GM12878 (cell line): ENCODE measurements around the gene HSD11B1. TPM values are rescaled to one million over a fixed set of nuclear protein-coding genes. Genes with fewer than 3 reads are reported as not detected.

Experiments
- ATAC-seq: fragments of 200-7000 bp; cut with Tn5 transposase; 3 replicates; pipeline ENCODE4 v1.9.1; 2020; ENCODE audit warnings: mild to moderate bottlenecking, moderate library complexity
- BruUV-seq: library from RNA; stranded (reverse); fragments of 400-500 nt; replicated peaks from 2 replicates; lab custom pipeline; 2021; lab: Mats Ljungman, UMichigan
- CTCF ChIA-PET: fragments of 300-600 bp; sonication (Branson Sonifier 250); formaldehyde crosslinking; extraction: SDS; loops from one replicate; lab custom pipeline; 2021; ENCODE audit warnings: inconsistent platforms; lab: Yijun Ruan, JAX
- POLR2A ChIA-PET: fragments of 350-600 bp; formaldehyde crosslinking; extraction: SDS; loops from one replicate; lab custom pipeline; 2021; ENCODE audit warnings: inconsistent platforms; lab: Charles Lee
- RAD21 ChIA-PET: fragments of 300-600 bp; sonication (Branson Sonifier 250); formaldehyde crosslinking; loops from one replicate; lab custom pipeline; 2023; ENCODE audit warnings: antibody characterized with exemption; ENCODE audit not compliant: unreplicated experiment; lab: Charles Lee
- SMC1A ChIA-PET: fragments of 300-600 bp; sonication (Branson Sonifier 250); formaldehyde crosslinking; loops from one replicate; lab custom pipeline; 2023; ENCODE audit not compliant: unreplicated experiment, uncharacterized antibody; lab: Charles Lee
- DNase-seq: peaks from one replicate; pipeline ENCODE4 v3.0.0-alpha.2; 2011; ENCODE audit warnings: low read depth, low spot score
- FAIRE-seq: peaks from 3 replicates; lab custom pipeline; 2011; peaks lifted over from hg19 to GRCh38; lab: Jason Lieb, UNC
- H2AFZ ChIP-seq: 2 replicates; pipeline ENCODE4 v1.6.0; 2011; ENCODE audit warnings: low read depth, low read length, control low read depth; ENCODE audit not compliant: control insufficient read depth
- H3K27ac ChIP-seq: 2 replicates; pipeline ENCODE4 v1.5.1; 2011; ENCODE audit warnings: control low read depth; ENCODE audit not compliant: control insufficient read depth, insufficient read depth
- H3K27me3 ChIP-seq, 2 experiments: replicated peaks in 1 of 2; 2 replicates each; pipeline versions ENCODE4 v1.6.0 to v1.6.1; 2011; ENCODE audit warnings: low read length in 1 of 2; ENCODE audit not compliant: control insufficient read depth in 2 of 2, insufficient read depth in 2 of 2
- H3K36me3 ChIP-seq, 2 experiments: 2 replicates each; pipeline ENCODE4 v1.5.1; 2011; ENCODE audit warnings: low read length in 1 of 2; ENCODE audit not compliant: control insufficient read depth in 2 of 2, insufficient read depth in 2 of 2
- H3K4me1 ChIP-seq: 2 replicates; pipeline ENCODE4 v1.6.1; 2011; ENCODE audit warnings: mild to moderate bottlenecking, low read length, moderate library complexity, mixed read lengths; ENCODE audit not compliant: control insufficient read depth, insufficient read depth
- H3K4me2 ChIP-seq: 2 replicates; pipeline ENCODE4 v1.6.0; 2011; ENCODE audit warnings: control low read depth; ENCODE audit not compliant: control insufficient read depth, insufficient read depth
- H3K4me3 ChIP-seq: fragments of 200-600 bp; sonication (generic); 2 replicates; pipeline ENCODE4 v1.5.1; 2016
- H3K79me2 ChIP-seq: 2 replicates; pipeline ENCODE4 v1.6.0; 2011; ENCODE audit warnings: low read length; ENCODE audit not compliant: control insufficient read depth, insufficient read depth
- H3K9ac ChIP-seq: 2 replicates; pipeline ENCODE4 v1.8.0; 2011; ENCODE audit warnings: low read length, control low read depth, mixed read lengths; ENCODE audit not compliant: control insufficient read depth, insufficient read depth
- H3K9me3 ChIP-seq: replicated peaks from 3 replicates; pipeline ENCODE4 v1.5.1; 2011; ENCODE audit warnings: mild to moderate bottlenecking, low read length; ENCODE audit not compliant: control insufficient read depth, insufficient read depth
- H4K20me1 ChIP-seq: 2 replicates; pipeline ENCODE4 v1.6.0; 2011; ENCODE audit not compliant: control insufficient read depth, insufficient read depth
- CHD4 ChIP-seq: fragments of 200-600 bp; sonication (generic); IDR thresholded peaks from 2 replicates; pipeline ENCODE4 v1.6.1; 2016; ENCODE audit warnings: mild to moderate bottlenecking
- EGR1 ChIP-seq, 2 experiments: IDR thresholded peaks; 1 replicate in 1 of 2; 2 replicates in 1 of 2; pipeline ENCODE4 v1.6.1; 2011 to 2012; ENCODE audit warnings: low read depth in 2 of 2, low read length in 2 of 2, borderline replicate concordance in 1 of 2, mild to moderate bottlenecking in 1 of 2, moderate library complexity in 1 of 2
- ETV6 ChIP-seq, 2 experiments: fragments of 450-650 bp in 1 of 2; IDR thresholded peaks in 1 of 2; conservative IDR thresholded peaks in 1 of 2; 2 replicates each; pipeline ENCODE4 v1.6.1; 2014; ENCODE audit warnings: antibody characterized with exemption in 1 of 2, borderline replicate concordance in 1 of 2, low read depth in 1 of 2, mild to moderate bottlenecking in 1 of 2, moderate library complexity in 1 of 2
- JUND ChIP-seq: IDR thresholded peaks from 2 replicates; pipeline ENCODE4 v1.6.1; 2012; ENCODE audit warnings: low read depth, mild to moderate bottlenecking, low read length, improper control_type of control experiment, moderate library complexity
- SRF ChIP-seq, 2 experiments: IDR thresholded peaks; 2 replicates each; pipeline ENCODE4 v1.6.1; 2011; ENCODE audit warnings: low read depth in 2 of 2, low read length in 2 of 2, mild to moderate bottlenecking in 1 of 2, moderate library complexity in 1 of 2
- ZNF384 ChIP-seq: IDR thresholded peaks from 2 replicates; pipeline ENCODE4 v1.6.1; 2012; ENCODE audit warnings: low read depth, mild to moderate bottlenecking, low read length, improper control_type of control experiment, borderline replicate concordance
- WGBS: methylation state at CpG from one replicate; pipeline ENCODE4 v1.1.6; 2016; ENCODE audit warnings: low lambda C conversion rate; ENCODE audit not compliant: insufficient replicate concordance, insufficient coverage; ENCODE audit errors: missing lambda C conversion rate; 5-methylcytosine and 5-hydroxymethylcytosine counted together
- in situ Hi-C: fragments of 300-500 bp; cut with MboI; formaldehyde crosslinking; loops from 9 replicates; pipeline ENCODE4 v1.14.3; 2018; ENCODE audit warnings: mixed read lengths
- intact Hi-C: fragments of 100-400 bp; cut with micrococcal nuclease; formaldehyde crosslinking; loops from one replicate; pipeline ENCODE4 v1.14.2; 2022; ENCODE audit not compliant: unreplicated experiment
- polyA plus RNA-seq, 11 experiments: library from polyadenylated mRNA; depleted of rRNA in 4 of 11; unstranded in 6 of 11; stranded (reverse) in 5 of 11; fragments of >200 nt; fragmentation: Nextera tagmentation in 4 of 11; fragmentation: Illumina TruSeq in 1 of 11; extraction: Ambion mirVana in 4 of 11; extraction: Trizol in 1 of 11; gene quantifications; 1 replicate in 1 of 11; 2 replicates in 10 of 11; pipeline versions ENCODE4 v1.2.1 to v1.2.3, GENCODE V29; 2011 to 2016; ENCODE audit warnings: inconsistent platforms in 2 of 11, missing spikeins in 2 of 11, low read depth in 1 of 11
- total RNA-seq, 4 experiments: library from RNA; depleted of rRNA in 3 of 4; stranded (reverse); fragments of >200 nt in 3 of 4; fragmentation: Illumina TruSeq in 1 of 4; extraction: Trizol in 1 of 4; gene quantifications; 2 replicates each; pipeline versions ENCODE4 v1.2.1 to v1.2.3, GENCODE V29; 2013 to 2021
- TF ChIP-seq, protein P1 (sequence below): fragments of 450-650 bp; IDR thresholded peaks from 2 replicates; pipeline ENCODE4 v1.6.1; 2017; ENCODE audit warnings: low read depth, mild to moderate bottlenecking, moderate library complexity
- TF ChIP-seq, protein P2 (sequence below): fragments of 450-650 bp; IDR thresholded peaks from 2 replicates; pipeline ENCODE4 v1.6.1; 2014; ENCODE audit warnings: mild to moderate bottlenecking
- TF ChIP-seq, protein P3 (sequence below), 3 experiments: IDR thresholded peaks in 2 of 3; conservative IDR thresholded peaks in 1 of 3; 2 replicates each; pipeline ENCODE4 v1.5.1; 2011; ENCODE audit warnings: low read depth in 3 of 3, low read length in 3 of 3, mild to moderate bottlenecking in 3 of 3, control low read depth in 2 of 3, moderate library complexity in 2 of 3, inconsistent platforms in 1 of 3, mixed read lengths in 1 of 3; ENCODE audit not compliant: control insufficient read depth in 2 of 3, insufficient read depth in 1 of 3; ENCODE audit errors: extremely low read depth in 1 of 3

Gene HSD11B1
- total and polyA plus RNA-seq, 10 of the 15 experiments (the other 5 are each of a cell fraction or from before 2014, with no cell fraction given) = 0.04 to 0.27 (median 0.15) TPM; not detected in 7

DNA sequence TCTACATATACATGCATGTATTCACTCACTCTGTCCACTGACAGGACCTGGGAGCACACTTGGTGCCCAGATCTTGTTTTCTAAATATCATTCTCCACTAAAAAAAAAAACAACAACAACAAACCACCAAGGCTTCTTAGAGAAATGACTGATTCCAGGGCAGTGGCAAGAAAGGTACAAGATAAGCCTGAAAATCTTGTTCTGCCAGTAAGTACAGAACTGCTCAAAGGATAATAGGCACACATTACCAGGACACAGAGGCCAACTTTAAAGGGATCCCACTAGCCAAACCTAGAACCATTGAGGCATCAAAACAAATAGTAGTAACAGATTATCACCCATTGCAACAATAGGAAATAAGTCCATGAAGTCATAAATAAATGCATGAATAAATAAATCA is 10.7 kb downstream of the HSD11B1 start (continued):
- TF ChIP-seq, protein P1, sequence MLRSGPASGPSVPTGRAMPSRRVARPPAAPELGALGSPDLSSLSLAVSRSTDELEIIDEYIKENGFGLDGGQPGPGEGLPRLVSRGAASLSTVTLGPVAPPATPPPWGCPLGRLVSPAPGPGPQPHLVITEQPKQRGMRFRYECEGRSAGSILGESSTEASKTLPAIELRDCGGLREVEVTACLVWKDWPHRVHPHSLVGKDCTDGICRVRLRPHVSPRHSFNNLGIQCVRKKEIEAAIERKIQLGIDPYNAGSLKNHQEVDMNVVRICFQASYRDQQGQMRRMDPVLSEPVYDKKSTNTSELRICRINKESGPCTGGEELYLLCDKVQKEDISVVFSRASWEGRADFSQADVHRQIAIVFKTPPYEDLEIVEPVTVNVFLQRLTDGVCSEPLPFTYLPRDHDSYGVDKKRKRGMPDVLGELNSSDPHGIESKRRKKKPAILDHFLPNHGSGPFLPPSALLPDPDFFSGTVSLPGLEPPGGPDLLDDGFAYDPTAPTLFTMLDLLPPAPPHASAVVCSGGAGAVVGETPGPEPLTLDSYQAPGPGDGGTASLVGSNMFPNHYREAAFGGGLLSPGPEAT = no peak
- TF ChIP-seq CHD4 = no peak

DNA sequence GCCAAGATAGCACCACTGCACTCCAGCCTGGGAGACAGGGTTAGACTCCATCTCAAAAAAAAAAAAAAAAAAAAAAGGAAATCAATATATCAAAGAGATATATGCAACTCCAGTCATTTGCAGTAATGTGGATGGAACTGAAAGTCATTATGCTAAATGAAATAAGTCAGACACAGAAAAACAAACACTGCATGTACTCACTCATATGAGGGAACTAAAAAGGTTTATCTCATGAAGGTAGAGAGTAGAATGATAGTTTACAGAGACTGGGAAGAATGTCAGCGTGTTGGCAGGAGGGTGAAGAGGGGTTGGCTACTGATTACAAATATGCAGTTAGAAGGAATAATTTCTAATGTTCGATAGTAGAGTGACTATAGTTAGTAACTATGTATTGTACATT is 13.2 kb downstream of the HSD11B1 start:
- no peaks in the 10 kb centered on the region for H3K36me3 ChIP-seq
- ChIA-PET CTCF (no interaction called here), SMC1A (no interaction called here), RAD21 (interaction anchor here (0.7 kb wide), 2 partner anchors 9 to 626 kb away, joined by 3 to 5 read pairs; no protein-coding TSS in a partner anchor), POLR2A (no interaction called here)
- H3K4me1 ChIP-seq = no peaks in the 10 kb centered on the region; the same call in 1 of the 2 replicates
- H3K27me3 ChIP-seq = no peaks in the 10 kb centered on the region
- no peak overlapping the region for H3K4me3 ChIP-seq
- no peaks in the 10 kb centered on the region for H3K79me2 ChIP-seq
- no peak for FAIRE-seq
- DNase-seq = no peak
- H3K4me2 ChIP-seq = no peak overlapping the region
- ATAC-seq = no peak
- no peak overlapping the region for H3K27ac ChIP-seq
- intact Hi-C loops = no loop called here
- 59% methylated on average over 2 of the region's 2 CpGs for WGBS
- H2AFZ ChIP-seq = no peak overlapping the region
- BruUV-seq = no TSS peak
- H3K9ac ChIP-seq = no peak overlapping the region
- no peaks in the 10 kb centered on the region for H3K9me3 ChIP-seq
- in situ Hi-C loops = no loop called here
- no peaks in the 10 kb centered on the region for H4K20me1 ChIP-seq
- TF ChIP-seq ETV6 (conservative IDR thresholded peaks at IDR 0.05 in 1 of 2, IDR thresholded peaks at IDR 0.05 in 1 of 2; ENCODE audit: borderline replicate concordance in 1 of 2, low read depth in 1 of 2) = no peak
- TF ChIP-seq JUND = no peak
- no peak for TF ChIP-seq ZNF384
- TF ChIP-seq, protein P2, sequence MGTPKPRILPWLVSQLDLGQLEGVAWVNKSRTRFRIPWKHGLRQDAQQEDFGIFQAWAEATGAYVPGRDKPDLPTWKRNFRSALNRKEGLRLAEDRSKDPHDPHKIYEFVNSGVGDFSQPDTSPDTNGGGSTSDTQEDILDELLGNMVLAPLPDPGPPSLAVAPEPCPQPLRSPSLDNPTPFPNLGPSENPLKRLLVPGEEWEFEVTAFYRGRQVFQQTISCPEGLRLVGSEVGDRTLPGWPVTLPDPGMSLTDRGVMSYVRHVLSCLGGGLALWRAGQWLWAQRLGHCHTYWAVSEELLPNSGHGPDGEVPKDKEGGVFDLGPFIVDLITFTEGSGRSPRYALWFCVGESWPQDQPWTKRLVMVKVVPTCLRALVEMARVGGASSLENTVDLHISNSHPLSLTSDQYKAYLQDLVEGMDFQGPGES = no peak
- TF ChIP-seq, protein P3, sequence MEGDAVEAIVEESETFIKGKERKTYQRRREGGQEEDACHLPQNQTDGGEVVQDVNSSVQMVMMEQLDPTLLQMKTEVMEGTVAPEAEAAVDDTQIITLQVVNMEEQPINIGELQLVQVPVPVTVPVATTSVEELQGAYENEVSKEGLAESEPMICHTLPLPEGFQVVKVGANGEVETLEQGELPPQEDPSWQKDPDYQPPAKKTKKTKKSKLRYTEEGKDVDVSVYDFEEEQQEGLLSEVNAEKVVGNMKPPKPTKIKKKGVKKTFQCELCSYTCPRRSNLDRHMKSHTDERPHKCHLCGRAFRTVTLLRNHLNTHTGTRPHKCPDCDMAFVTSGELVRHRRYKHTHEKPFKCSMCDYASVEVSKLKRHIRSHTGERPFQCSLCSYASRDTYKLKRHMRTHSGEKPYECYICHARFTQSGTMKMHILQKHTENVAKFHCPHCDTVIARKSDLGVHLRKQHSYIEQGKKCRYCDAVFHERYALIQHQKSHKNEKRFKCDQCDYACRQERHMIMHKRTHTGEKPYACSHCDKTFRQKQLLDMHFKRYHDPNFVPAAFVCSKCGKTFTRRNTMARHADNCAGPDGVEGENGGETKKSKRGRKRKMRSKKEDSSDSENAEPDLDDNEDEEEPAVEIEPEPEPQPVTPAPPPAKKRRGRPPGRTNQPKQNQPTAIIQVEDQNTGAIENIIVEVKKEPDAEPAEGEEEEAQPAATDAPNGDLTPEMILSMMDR (IDR thresholded peaks at IDR 0.05 in 2 of 3, conservative IDR thresholded peaks at IDR 0.05 in 1 of 3; ENCODE audit: control insufficient read depth in 2 of 3, extremely low read depth in 1 of 3, insufficient read depth in 1 of 3, low read depth in 3 of 3, low read length in 3 of 3) = no peak
- TF ChIP-seq SRF (IDR thresholded peaks at IDR 0.05; ENCODE audit: low read depth in 2 of 2, low read length in 2 of 2) = no peak
- TF ChIP-seq EGR1 (IDR thresholded peaks at IDR 0.05; ENCODE audit: borderline replicate concordance in 1 of 2, low read depth in 2 of 2, low read length in 2 of 2) = no peak
